Measurements from ENCODE around the gene ITGAD.

ITGAD gene

GRCh38 chr16:31397096-31397660, 4.0 kb downstream of the ITGAD start:
- TF ChIP-seq CTCF (IDR thresholded peaks at IDR 0.05; ENCODE audit: insufficient read depth, missing control alignments), result no peak
- DNase-seq (ENCODE audit: insufficient read length, low spot score) (no peak), FAIRE-seq (no peak)

GRCh38 chr16:31397701-31398100, 4.6 kb downstream of the ITGAD start:
- TF ChIP-seq CTCF (IDR thresholded peaks at IDR 0.05; ENCODE audit: insufficient read depth, missing control alignments), result no peak
- DNase-seq (ENCODE audit: insufficient read length, low spot score) (no peak), FAIRE-seq (no peak)

GRCh38 chr16:31400191-31400590, 7.1 kb downstream of the ITGAD start:
- FAIRE-seq (no peak), DNase-seq (ENCODE audit: insufficient read length, low spot score) (no peak)
- no peak for TF ChIP-seq CTCF (IDR thresholded peaks at IDR 0.05; ENCODE audit: insufficient read depth, missing control alignments)

- no peak for TF ChIP-seq CTCF (IDR thresholded peaks at IDR 0.05; ENCODE audit: insufficient read depth, missing control alignments)
- FAIRE-seq (no peak), DNase-seq (ENCODE audit: insufficient read length, low spot score) (no peak)
These were observed 8.3 kb downstream of the ITGAD start for GRCh38 chr16:31401436-31401835.

- TF ChIP-seq CTCF (IDR thresholded peaks at IDR 0.05; ENCODE audit: insufficient read depth, missing control alignments), result no peak
- FAIRE-seq, result no peak
- no peak for DNase-seq (ENCODE audit: insufficient read length, low spot score)
These were observed 9.6 kb downstream of the ITGAD start for GRCh38 chr16:31402687-31403086.

- no peak for FAIRE-seq
- no peak for TF ChIP-seq CTCF (IDR thresholded peaks at IDR 0.05; ENCODE audit: insufficient read depth, missing control alignments)
- DNase-seq (ENCODE audit: insufficient read length, low spot score), result no peak
These were observed 10.6 kb downstream of the ITGAD start for GRCh38 chr16:31403590-31404352.
